Neural crest cell (in vitro differentiated cells): ENCODE measurements around the gene FCRLA. TPM values are rescaled to one million over a fixed set of nuclear protein-coding genes. Genes with fewer than 3 reads are reported as not detected.
"Not testable (repeated sequence)": the region's sequence is repeated elsewhere in the genome, so short reads cannot be mapped to it uniquely, and the experiment has no call there.

Experiments
- DNase-seq: peaks from one replicate; pipeline ENCODE4 v3.0.0; 2021; ENCODE audit warnings: low read depth, mixed read lengths, low spot score
- H3K27ac Mint-ChIP-seq: one replicate; pipeline ENCODE4 v1.8.0; 2021; ENCODE audit warnings: mild to moderate bottlenecking, mixed read lengths; ENCODE audit not compliant: unreplicated experiment
- H3K27me3 Mint-ChIP-seq: 2 replicates; pipeline ENCODE4 v1.8.0; 2021; ENCODE audit warnings: low read depth, mild to moderate bottlenecking, mixed read lengths
- H3K36me3 Mint-ChIP-seq: 2 replicates; pipeline ENCODE4 v1.8.0; 2021; ENCODE audit warnings: low read depth, mild to moderate bottlenecking, mixed read lengths
- H3K4me1 Mint-ChIP-seq: 2 replicates; pipeline ENCODE4 v1.8.0; 2021; ENCODE audit warnings: mixed read lengths
- H3K4me3 Mint-ChIP-seq: one replicate; pipeline ENCODE4 v1.8.0; 2021; ENCODE audit warnings: mild to moderate bottlenecking, mixed read lengths
- H3K9me3 Mint-ChIP-seq: 2 replicates; pipeline ENCODE4 v1.8.0; 2021; ENCODE audit warnings: mixed read lengths
- long read RNA-seq: library from polyadenylated mRNA; unstranded; transcript quantifications from one replicate; pipeline ENCODE4 v2.0.0, GENCODE V29; 2020
- total RNA-seq: library from RNA; stranded (reverse); gene quantifications from 2 replicates; pipeline ENCODE4 v1.2.1, GENCODE V29; 2021
- TF ChIP-seq, protein P1 (sequence below): fragments of 200-600 bp; sonication (generic); conservative IDR thresholded peaks from 2 replicates; pipeline ENCODE4 v1.5.0; 2021; ENCODE audit warnings: antibody characterized with exemption, mild to moderate bottlenecking

The FCRLA gene, protein sequence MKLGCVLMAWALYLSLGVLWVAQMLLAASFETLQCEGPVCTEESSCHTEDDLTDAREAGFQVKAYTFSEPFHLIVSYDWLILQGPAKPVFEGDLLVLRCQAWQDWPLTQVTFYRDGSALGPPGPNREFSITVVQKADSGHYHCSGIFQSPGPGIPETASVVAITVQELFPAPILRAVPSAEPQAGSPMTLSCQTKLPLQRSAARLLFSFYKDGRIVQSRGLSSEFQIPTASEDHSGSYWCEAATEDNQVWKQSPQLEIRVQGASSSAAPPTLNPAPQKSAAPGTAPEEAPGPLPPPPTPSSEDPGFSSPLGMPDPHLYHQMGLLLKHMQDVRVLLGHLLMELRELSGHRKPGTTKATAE
- not detected in 2 replicates for total RNA-seq
- long read RNA-seq: 0 reads

DNA sequence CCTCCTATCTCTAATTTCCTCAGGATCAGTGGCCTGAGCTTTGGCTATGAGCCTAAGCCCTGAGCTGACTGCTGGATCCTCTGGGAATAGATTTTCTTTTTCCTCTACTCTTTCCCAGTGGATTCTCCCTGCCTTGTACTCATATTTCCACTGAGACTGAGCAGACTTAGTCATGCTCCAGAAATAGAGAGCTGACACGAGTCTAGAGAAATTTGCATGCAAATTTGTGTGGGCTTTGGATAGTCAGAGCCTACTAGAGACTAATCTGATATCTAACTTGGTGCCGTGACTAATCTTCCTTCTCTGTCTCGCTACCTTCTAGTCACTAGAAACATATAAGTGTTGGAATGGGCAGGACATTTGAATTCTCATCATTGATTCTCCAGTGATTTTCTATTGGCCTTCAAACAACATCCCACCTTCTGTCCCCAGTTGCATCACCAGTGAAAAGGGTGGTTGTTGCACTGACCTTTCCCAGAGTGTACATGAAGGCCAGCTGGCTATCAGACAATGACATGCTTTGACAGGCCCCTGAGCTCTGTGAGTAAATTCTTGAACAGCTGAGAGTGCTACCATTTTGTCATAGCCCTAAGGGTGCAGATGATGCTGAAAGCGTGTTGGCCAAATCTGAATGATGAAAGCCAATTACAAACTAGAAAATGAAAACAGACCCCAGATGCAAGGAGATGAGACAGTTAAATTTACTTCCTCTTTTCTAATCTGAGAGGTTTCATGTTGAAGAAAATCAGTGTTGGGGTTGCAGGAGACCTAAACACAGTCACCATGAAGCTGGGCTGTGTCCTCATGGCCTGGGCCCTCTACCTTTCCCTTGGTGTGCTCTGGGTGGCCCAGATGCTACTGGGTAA, at the start of gene FCRLA:
FCRLA (plus strand) TSS at position 748 of the 866 bp plus-strand sequence; CDS start at position 784, 36 bp downstream.
- H3K9me3 Mint-ChIP-seq: no peaks in the 10 kb centered on the region
- H3K4me1 Mint-ChIP-seq: no peaks in the 10 kb centered on the region
- H3K27ac Mint-ChIP-seq: no peak within 1 kb of the TSS
- TF ChIP-seq, protein P1, sequence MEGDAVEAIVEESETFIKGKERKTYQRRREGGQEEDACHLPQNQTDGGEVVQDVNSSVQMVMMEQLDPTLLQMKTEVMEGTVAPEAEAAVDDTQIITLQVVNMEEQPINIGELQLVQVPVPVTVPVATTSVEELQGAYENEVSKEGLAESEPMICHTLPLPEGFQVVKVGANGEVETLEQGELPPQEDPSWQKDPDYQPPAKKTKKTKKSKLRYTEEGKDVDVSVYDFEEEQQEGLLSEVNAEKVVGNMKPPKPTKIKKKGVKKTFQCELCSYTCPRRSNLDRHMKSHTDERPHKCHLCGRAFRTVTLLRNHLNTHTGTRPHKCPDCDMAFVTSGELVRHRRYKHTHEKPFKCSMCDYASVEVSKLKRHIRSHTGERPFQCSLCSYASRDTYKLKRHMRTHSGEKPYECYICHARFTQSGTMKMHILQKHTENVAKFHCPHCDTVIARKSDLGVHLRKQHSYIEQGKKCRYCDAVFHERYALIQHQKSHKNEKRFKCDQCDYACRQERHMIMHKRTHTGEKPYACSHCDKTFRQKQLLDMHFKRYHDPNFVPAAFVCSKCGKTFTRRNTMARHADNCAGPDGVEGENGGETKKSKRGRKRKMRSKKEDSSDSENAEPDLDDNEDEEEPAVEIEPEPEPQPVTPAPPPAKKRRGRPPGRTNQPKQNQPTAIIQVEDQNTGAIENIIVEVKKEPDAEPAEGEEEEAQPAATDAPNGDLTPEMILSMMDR: no peak
- H3K27me3 Mint-ChIP-seq: peaks cover 29% of the 10 kb centered on the region
- DNase-seq: no peak
- no peak within 1 kb of the TSS for H3K4me3 Mint-ChIP-seq
- no peaks in the 10 kb centered on the region for H3K36me3 Mint-ChIP-seq

DNA sequence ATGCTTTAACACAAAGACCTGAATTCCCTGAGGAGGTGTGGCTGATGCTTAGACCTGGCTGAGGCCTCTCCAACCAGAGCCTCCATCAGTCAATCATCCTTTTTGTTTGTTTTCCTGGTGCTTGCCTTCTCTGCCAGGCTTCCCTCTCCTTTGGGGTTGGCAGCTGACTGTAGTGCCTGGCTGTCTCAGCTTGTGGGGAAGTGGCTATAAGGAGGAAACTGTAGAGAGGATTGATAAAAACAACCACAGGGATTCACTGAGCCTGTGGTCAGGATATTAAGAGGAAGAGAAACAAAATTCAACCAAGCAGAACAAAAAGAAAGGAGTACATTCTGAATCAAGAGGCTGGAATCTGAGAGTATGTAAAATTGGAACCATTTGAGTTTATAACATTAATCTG, 48.5 kb upstream of the FCRLA start:
- H3K4me3 Mint-ChIP-seq, H3K4me1 Mint-ChIP-seq, H3K27ac Mint-ChIP-seq, DNase-seq, H3K36me3 Mint-ChIP-seq, H3K9me3 Mint-ChIP-seq: not testable (repeated sequence)
- H3K27me3 Mint-ChIP-seq: peaks cover 13% of the 10 kb centered on the region

DNA sequence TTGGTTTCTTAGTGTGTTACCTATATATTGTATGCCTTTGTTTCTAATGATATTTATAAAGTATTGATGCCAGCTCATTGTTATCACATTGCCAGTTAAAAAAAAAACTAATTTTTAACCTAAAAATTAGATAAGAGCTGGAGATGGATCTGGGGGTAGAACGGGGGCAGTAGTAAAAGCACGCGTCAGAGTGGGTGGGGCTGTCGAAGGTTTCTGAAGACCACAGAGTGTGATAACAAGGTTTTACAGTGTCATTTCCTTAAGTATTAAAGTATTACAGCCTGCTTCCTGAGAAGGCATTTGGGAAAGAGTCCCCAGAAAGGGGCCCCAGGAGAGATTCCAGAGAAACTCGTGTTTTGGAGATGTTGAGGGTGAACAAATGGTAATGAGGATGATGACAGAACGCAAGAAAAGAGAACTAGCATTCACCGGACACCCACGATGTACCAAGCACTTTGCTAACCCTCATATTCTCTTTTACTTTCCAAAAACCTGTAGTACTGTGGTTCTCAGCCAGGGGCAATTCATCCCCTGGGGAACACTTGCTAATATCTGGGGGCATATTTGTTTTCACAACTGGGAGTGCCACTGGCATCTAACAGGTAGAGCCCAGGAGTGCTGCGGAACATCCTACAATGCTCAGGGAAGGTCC, 45.2 kb upstream of the FCRLA start:
- H3K27ac Mint-ChIP-seq, H3K4me1 Mint-ChIP-seq, H3K36me3 Mint-ChIP-seq, H3K9me3 Mint-ChIP-seq, DNase-seq, H3K27me3 Mint-ChIP-seq, H3K4me3 Mint-ChIP-seq: not testable (repeated sequence)

DNA sequence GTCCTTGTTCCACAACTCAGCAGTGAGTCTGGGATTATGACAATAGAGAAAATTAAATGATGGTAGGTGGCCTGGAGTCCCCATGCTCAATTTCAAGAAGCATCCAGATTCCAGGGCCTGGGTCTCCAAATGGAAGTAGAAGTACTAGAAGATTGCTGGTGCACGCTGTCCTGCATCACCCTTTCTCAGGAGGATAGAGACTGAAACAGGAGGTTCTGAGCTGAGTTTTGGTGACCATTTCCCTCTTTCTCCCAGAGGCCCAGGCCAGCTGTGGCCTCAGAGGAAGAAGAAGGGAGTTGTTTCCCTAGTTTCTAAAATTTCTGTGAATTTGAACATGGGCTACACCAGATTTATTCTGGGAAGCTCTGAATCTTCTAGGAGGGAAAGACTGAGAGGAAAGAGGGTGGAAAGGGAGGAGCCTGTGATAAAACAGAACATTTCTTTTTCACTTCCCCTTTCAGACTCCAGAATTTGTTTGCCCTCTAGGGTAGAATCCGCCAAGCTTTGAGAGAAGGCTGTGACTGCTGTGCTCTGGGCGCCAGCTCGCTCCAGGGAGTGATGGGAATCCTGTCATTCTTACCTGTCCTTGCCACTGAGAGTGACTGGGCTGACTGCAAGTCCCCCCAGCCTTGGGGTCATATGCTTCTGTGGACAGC, 44.2 kb upstream of the FCRLA start, which contains the start of gene FCGR2B:
FCGR2B (plus strand) TSS at position 460 of the 656 bp plus-strand sequence; CDS start at position 559, 99 bp downstream.
- not testable (repeated sequence) for DNase-seq, H3K9me3 Mint-ChIP-seq, H3K4me3 Mint-ChIP-seq, H3K4me1 Mint-ChIP-seq, H3K27me3 Mint-ChIP-seq, H3K27ac Mint-ChIP-seq, H3K36me3 Mint-ChIP-seq

DNA sequence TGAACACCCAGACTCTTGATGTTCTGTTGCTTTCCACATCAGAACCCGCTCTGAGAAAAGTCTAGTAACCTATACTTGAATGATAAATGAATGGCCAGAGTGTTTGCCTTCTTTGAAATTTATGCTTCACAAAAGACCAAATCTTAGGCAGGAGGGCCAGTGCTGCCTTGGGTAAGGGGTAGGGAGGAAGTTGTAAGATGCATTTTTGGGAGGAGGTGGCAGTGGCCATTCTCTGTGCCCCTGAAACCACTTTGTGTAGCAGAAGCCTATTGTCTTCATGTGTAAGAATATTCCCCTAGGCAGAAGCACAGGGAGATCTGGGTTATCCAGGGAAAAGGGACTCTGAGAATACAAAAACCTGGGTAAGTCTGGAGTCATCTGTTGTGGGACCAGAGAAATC, 43.5 kb upstream of the FCRLA start:
- not testable (repeated sequence) for H3K4me3 Mint-ChIP-seq, H3K36me3 Mint-ChIP-seq, H3K27me3 Mint-ChIP-seq, H3K9me3 Mint-ChIP-seq, H3K27ac Mint-ChIP-seq, H3K4me1 Mint-ChIP-seq, DNase-seq

DNA sequence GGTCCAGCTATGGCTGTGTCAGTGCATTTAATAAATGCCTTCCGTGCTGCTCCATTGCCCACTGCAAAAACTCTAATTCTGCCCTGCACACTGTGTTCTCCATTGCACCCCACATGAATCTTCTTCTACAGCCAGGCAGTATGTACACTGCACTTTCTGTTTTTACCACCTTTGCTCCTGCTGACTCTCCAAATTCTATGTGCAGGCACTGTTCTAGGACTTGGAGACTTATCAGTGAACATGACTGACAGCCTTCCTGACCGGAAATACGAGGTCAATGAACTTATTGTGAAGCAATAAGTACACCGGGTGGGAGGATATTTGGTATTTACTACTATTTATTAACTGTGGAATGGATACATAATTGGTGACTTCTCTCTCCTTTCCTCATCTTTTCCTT, 42.3 kb upstream of the FCRLA start:
- H3K36me3 Mint-ChIP-seq, H3K27ac Mint-ChIP-seq, H3K4me3 Mint-ChIP-seq, DNase-seq, H3K4me1 Mint-ChIP-seq, H3K9me3 Mint-ChIP-seq, H3K27me3 Mint-ChIP-seq: not testable (repeated sequence)

DNA sequence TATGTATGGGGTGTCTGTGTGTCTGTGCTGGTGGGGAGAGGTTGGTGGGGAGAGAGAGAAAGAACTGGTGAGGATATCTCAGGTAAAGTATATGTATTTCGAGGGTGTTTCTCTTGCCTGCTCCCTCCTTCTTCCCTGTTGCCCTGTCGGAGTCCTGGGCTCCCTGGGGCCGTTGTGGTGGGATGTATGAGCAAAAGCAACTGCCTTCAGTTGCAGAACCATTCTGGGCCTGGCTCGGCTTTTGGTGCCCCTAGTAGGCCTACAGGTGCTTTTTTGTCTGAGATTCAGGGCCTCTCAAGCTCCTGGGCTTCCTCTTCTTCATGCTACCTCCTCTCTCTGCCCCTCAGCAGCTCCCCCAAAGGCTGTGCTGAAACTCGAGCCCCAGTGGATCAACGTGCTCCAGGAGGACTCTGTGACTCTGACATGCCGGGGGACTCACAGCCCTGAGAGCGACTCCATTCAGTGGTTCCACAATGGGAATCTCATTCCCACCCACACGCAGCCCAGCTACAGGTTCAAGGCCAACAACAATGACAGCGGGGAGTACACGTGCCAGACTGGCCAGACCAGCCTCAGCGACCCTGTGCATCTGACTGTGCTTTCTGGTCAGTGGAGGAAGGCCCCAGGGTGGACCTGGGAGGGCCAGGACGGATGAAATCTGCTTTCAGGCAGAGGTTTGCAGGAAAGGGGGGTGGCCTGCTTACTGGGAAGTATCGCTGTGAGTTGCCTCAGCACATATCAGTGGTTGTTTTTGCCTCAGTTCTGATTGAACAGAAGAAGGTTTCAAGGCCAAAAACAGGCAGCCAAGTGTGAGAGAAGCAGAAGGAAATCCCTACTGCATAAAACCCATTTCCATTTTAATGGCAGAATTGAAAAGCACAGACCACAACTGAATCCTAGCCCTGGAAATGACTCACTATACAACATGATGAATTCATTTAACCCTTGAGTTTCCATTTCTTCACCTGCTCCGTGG, 35.7 kb upstream of the FCRLA start:
- peaks cover 15% of the 10 kb centered on the region for H3K27me3 Mint-ChIP-seq
- not testable (repeated sequence) for DNase-seq, H3K4me1 Mint-ChIP-seq, H3K36me3 Mint-ChIP-seq, H3K27ac Mint-ChIP-seq, H3K4me3 Mint-ChIP-seq, H3K9me3 Mint-ChIP-seq

DNA sequence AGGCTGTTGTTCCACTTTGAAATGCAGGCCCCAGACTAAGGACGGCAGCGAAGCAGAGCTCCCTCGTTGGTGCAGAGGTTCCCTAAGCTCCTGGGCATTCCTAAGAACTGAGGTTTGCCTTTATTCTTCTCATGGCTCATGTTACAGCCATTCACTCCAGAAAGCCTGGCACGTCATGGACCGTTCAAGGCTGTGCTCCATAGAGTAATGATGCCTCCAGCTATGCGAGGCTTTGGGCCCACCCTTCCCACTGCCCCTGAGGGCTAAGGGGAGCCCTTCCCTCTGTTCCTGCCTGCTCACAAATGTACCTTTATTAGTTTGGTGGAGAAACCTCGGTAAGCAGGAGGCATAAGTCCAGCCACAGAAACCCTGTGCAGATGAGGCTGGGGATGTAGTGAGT, 33.6 kb upstream of the FCRLA start:
- not testable (repeated sequence) for H3K36me3 Mint-ChIP-seq, H3K27ac Mint-ChIP-seq, H3K4me3 Mint-ChIP-seq, DNase-seq, H3K9me3 Mint-ChIP-seq
- Mint-ChIP-seq H3K27me3 (peaks cover 17% of the 10 kb centered on the region), H3K4me1 (peaks cover 17% of the 10 kb centered on the region)

DNA sequence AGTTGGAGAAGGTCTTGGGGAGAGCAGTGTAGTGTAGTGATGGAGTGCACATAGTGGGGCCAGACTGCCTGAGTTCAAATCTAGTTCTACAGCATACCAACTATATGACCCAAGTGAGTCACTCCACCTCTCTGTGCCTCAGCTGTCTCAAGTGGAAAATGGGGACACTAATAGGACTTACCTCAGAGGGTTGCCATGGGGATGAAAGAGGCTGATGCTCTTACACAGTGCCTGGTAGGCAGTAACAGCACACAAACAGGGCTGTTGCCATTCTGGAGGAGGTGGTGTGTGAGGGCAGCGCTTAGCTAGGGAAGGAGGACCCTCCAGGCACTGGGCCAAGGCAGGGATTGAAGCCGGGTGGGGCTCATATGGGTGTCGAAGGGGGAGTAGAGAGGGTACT, 32.6 kb upstream of the FCRLA start:
- peaks cover 17% of the 10 kb centered on the region for H3K4me1 Mint-ChIP-seq
- not testable (repeated sequence) for H3K36me3 Mint-ChIP-seq, H3K27ac Mint-ChIP-seq, DNase-seq, H3K4me3 Mint-ChIP-seq, H3K9me3 Mint-ChIP-seq
- peaks cover 17% of the 10 kb centered on the region for H3K27me3 Mint-ChIP-seq

DNA sequence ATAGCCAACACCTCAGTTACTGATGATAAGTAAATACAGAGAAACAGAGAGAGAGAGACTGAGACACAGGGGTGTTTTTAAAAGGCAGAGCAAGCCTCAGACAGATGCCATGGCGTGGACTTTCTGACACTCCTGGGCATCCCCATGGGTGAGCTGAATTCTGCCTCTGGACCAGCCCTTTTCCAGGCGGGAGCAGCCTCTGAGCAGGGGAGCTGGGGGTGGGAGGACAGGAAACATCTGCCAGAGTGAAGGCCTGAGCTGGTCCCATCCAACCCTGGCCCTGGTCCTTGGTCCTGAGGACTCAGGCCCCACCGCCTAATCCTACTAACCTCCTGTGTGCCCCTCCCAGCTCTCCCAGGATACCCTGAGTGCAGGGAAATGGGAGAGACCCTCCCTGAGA, 32.1 kb upstream of the FCRLA start:
- not testable (repeated sequence) for DNase-seq, H3K4me3 Mint-ChIP-seq, H3K9me3 Mint-ChIP-seq, H3K36me3 Mint-ChIP-seq, H3K27ac Mint-ChIP-seq
- Mint-ChIP-seq H3K27me3 (peaks cover 17% of the 10 kb centered on the region), H3K4me1 (peaks cover 17% of the 10 kb centered on the region)
